Endothelial cell of umbilical vein (primary cell): ENCODE measurements around the gene SEMA4F. TPM values are rescaled to one million over a fixed set of nuclear protein-coding genes. Genes with fewer than 3 reads are reported as not detected.

ENCODE experiments used
- BruUV-seq: library from RNA; stranded (reverse); fragments of 400-500 nt; replicated peaks from 2 replicates; lab custom pipeline; 2021; lab: Mats Ljungman, UMichigan
- CTCF ChIA-PET: fragments of 300-600, 350-600 bp; sonication (Branson Sonifier 250); formaldehyde crosslinking; loops from one replicate; lab custom pipeline; 2021; ENCODE audit warnings: antibody characterized with exemption, inconsistent platforms; lab: Charles Lee
- POLR2A ChIA-PET: fragments of 300-600, 350-600 bp; sonication (Branson Sonifier 250); formaldehyde crosslinking; loops from one replicate; lab custom pipeline; 2021; ENCODE audit warnings: antibody characterized with exemption, inconsistent platforms; lab: Charles Lee
- DNase-seq: peaks from one replicate; pipeline ENCODE4 v3.0.0-alpha.2; 2011; ENCODE audit warnings: low read depth, low spot score
- FAIRE-seq: peaks from 2 replicates; lab custom pipeline; 2011; peaks lifted over from hg19 to GRCh38; lab: Jason Lieb, UNC
- H2AFZ ChIP-seq: 2 replicates; pipeline ENCODE4 v1.6.0; 2012; ENCODE audit warnings: low read depth, low read length, control low read depth, inconsistent platforms
- H3K27ac ChIP-seq: 2 replicates; pipeline ENCODE4 v1.5.1; 2011; ENCODE audit warnings: low read depth, mild to moderate bottlenecking, control low read depth, low read length, moderate library complexity; ENCODE audit not compliant: insufficient read depth
- H3K27me3 ChIP-seq, 2 experiments: 2 replicates each; pipeline versions ENCODE4 v1.6.0 to v1.6.1; 2011; ENCODE audit warnings: low read length in 2 of 2, mixed read lengths in 1 of 2; ENCODE audit not compliant: control insufficient read depth in 2 of 2, insufficient read depth in 2 of 2
- H3K36me3 ChIP-seq, 2 experiments: 2 replicates in 1 of 2; 3 replicates in 1 of 2; pipeline ENCODE4 v1.5.1; 2011; ENCODE audit warnings: low read length in 2 of 2, mild to moderate bottlenecking in 1 of 2, moderate library complexity in 1 of 2; ENCODE audit not compliant: control insufficient read depth in 2 of 2, insufficient read depth in 2 of 2; ENCODE audit errors: extremely low read depth in 1 of 2
- H3K4me1 ChIP-seq: 3 replicates; pipeline ENCODE4 v1.5.1; 2011; ENCODE audit warnings: mild to moderate bottlenecking, low read length; ENCODE audit not compliant: control insufficient read depth, insufficient read depth; ENCODE audit errors: extremely low read depth
- H3K4me2 ChIP-seq: 2 replicates; pipeline ENCODE4 v1.6.1; 2011; ENCODE audit warnings: low read length, control low read depth, mixed read lengths; ENCODE audit not compliant: insufficient read depth
- H3K4me3 ChIP-seq, 3 experiments: fragments of 200-600 bp in 1 of 3; sonication (generic), shearing (Covaris generic) in 1 of 3; replicated peaks in 1 of 3; 2 replicates each; pipeline ENCODE4 v1.5.1; 2011 to 2016; ENCODE audit warnings: control low read depth in 3 of 3, low read length in 3 of 3, mild to moderate bottlenecking in 2 of 3, inconsistent platforms in 1 of 3, low read depth in 1 of 3, moderate library complexity in 1 of 3; ENCODE audit not compliant: insufficient read depth in 1 of 3
- H3K79me2 ChIP-seq: 2 replicates; pipeline ENCODE4 v1.6.0; 2012; ENCODE audit warnings: low read length, inconsistent platforms; ENCODE audit not compliant: control insufficient read depth, insufficient read depth
- H3K9ac ChIP-seq: replicated peaks from 2 replicates; pipeline ENCODE3; 2011; ENCODE audit warnings: low read length, control low read depth; ENCODE audit not compliant: insufficient read depth; ENCODE audit errors: extremely low read depth
- H3K9me1 ChIP-seq: replicated peaks from 3 replicates; pipeline ENCODE4 v1.6.0; 2011; ENCODE audit warnings: mild to moderate bottlenecking, low read length; ENCODE audit not compliant: control insufficient read depth, insufficient read depth; ENCODE audit errors: extremely low read depth
- H3K9me3 ChIP-seq: replicated peaks from 2 replicates; pipeline ENCODE4 v1.5.1; 2012; ENCODE audit warnings: low read length, inconsistent platforms; ENCODE audit not compliant: control insufficient read depth, insufficient read depth
- H4K20me1 ChIP-seq: replicated peaks from 2 replicates; pipeline ENCODE3; 2011; ENCODE audit warnings: mild to moderate bottlenecking, low read length; ENCODE audit not compliant: control insufficient read depth, insufficient read depth; ENCODE audit errors: extremely low read depth
- EZH2 ChIP-seq: IDR thresholded peaks from 2 replicates; pipeline ENCODE4 v1.6.1; 2012; ENCODE audit warnings: borderline replicate concordance, low read depth, mild to moderate bottlenecking, moderate library complexity, low read length, inconsistent platforms; ENCODE audit not compliant: severe bottlenecking
- GATA2 ChIP-seq: IDR thresholded peaks from 2 replicates; pipeline ENCODE4 v1.7.0; 2011; ENCODE audit warnings: low read depth, mild to moderate bottlenecking, moderate library complexity, mixed read lengths, low read length; ENCODE audit not compliant: insufficient read length, insufficient read depth
- POLR2A ChIP-seq: IDR thresholded peaks from 2 replicates; pipeline ENCODE4 v1.6.1; 2012; ENCODE audit warnings: low read depth, mild to moderate bottlenecking, control low read depth, low read length
- dilution Hi-C: fragments of 300-500 bp; cut with MboI; formaldehyde crosslinking; loops from one replicate; pipeline ENCODE4 v1.15.0; 2019; ENCODE audit warnings: low sequenced_read_pairs; ENCODE audit not compliant: extremely low pct_ligation_motif_present
- intact Hi-C: fragments of 100-400 bp; cut with micrococcal nuclease; formaldehyde crosslinking; loops from one replicate; pipeline ENCODE4 v1.10.0; 2022
- polyA plus RNA-seq, 4 experiments: library from polyadenylated mRNA; depleted of rRNA in 3 of 4; stranded (reverse) in 3 of 4; unstranded in 1 of 4; fragments of >200 nt; gene quantifications; 2 replicates each; pipeline versions ENCODE4 v1.2.1 to v1.2.3, GENCODE V29; 2011 to 2012; ENCODE audit warnings: missing spikeins in 1 of 4
- total RNA-seq: library from RNA; stranded (reverse); gene quantifications from 2 replicates; pipeline ENCODE4 v1.2.3, GENCODE V29; 2021
- TF ChIP-seq, protein P1 (sequence below): IDR thresholded peaks from 2 replicates; pipeline ENCODE4 v1.6.1; 2011; ENCODE audit not compliant: insufficient read depth, insufficient read length

SEMA4F gene
- total and polyA plus RNA-seq, 2 donors (not counting 3 experiments of a cell fraction or from before 2014, with no cell fraction given): 5.3 to 6.0 TPM

DNA sequence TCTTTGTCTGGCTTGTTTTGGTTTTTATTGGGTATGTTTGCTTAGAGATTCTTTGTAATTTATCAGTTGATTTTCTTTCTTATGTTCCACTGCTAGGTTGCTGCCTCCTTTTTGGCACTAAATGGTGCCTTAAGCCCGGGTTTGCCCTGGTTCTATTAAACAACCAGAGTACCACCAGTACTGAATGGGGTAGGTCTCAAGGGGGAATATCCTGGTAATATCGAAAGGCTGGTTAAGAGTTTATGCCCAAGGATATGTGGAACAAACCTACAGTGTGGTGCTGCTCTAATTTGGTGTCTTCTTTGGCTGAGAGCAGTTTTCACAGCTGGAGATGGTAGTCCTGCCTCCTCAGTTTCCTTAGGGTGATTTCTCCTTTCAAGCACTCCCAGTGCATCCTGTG, 76.5 kb downstream of the SEMA4F start:
- Histone ChIP-seq H3K79me2 (no peaks in the 10 kb centered on the region), H2AFZ (no peak overlapping the region), H3K4me3 (no peak overlapping the region), H3K27me3 (peaks cover 3 to 5% of the 10 kb centered on the region in 2 experiments), H3K9ac (no peak overlapping the region), H3K4me1 (peaks cover 8% of the 10 kb centered on the region), H3K9me3 (no peaks in the 10 kb centered on the region), H3K4me2 (no peak overlapping the region), H3K9me1 (no peaks in the 10 kb centered on the region), H4K20me1 (no peaks in the 10 kb centered on the region), H3K36me3 (no peaks in the 10 kb centered on the region), H3K27ac (no peak overlapping the region)
- POLR2A ChIA-PET: no interaction called here
- dilution Hi-C loops (no loop called here), intact Hi-C loops (no loop called here)
- DNase-seq (no peak), FAIRE-seq (no peak)
- CTCF ChIA-PET: interaction anchor here (2.1 kb wide), 1 partner anchor 10 kb away, joined by 6 read pairs; no protein-coding TSS in a partner anchor
- no TSS peak for BruUV-seq
- no peak for TF ChIP-seq EZH2
- TF ChIP-seq POLR2A: no peak
- no peak for TF ChIP-seq GATA2
- TF ChIP-seq, protein P1, sequence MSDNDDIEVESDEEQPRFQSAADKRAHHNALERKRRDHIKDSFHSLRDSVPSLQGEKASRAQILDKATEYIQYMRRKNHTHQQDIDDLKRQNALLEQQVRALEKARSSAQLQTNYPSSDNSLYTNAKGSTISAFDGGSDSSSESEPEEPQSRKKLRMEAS: no peak

Other genes with a start within 250 kb of the SEMA4F start
- gene C2orf81, start 232.6 kb upstream of the SEMA4F start, total RNA-seq: 0.51 and 0.71 TPM in 2 replicates
- 0.16 and 0.17 TPM in 2 replicates for gene C2orf81, start 232.6 kb upstream of the SEMA4F start, polyA plus RNA-seq
- gene WDR54, start 232.5 kb upstream of the SEMA4F start, total RNA-seq: 21.7 and 24.9 TPM in 2 replicates
- 46.3 and 53.0 TPM in 2 replicates for gene WDR54, start 232.5 kb upstream of the SEMA4F start, polyA plus RNA-seq
- 19.8 and 20.0 TPM in 2 replicates for gene RTKN, start 212.3 kb upstream of the SEMA4F start, total RNA-seq
- 20.7 and 27.5 TPM in 2 replicates for gene RTKN, start 212.3 kb upstream of the SEMA4F start, polyA plus RNA-seq
- 24.2 and 28.1 TPM in 2 replicates for gene INO80B, start 199.2 kb upstream of the SEMA4F start, total RNA-seq
- gene INO80B, start 199.2 kb upstream of the SEMA4F start, polyA plus RNA-seq: 14.1 and 15.1 TPM in 2 replicates
- gene WBP1, start 195.8 kb upstream of the SEMA4F start, total RNA-seq: 44.5 and 50.5 TPM in 2 replicates
- gene WBP1, start 195.8 kb upstream of the SEMA4F start, polyA plus RNA-seq: 209 and 241 TPM in 2 replicates
- 78.3 and 79.9 TPM in 2 replicates for gene MOGS, start 188.9 kb upstream of the SEMA4F start, total RNA-seq
- 75.9 and 88.0 TPM in 2 replicates for gene MOGS, start 188.9 kb upstream of the SEMA4F start, polyA plus RNA-seq
- gene MRPL53, start 181.6 kb upstream of the SEMA4F start, total RNA-seq: 69.7 and 70.4 TPM in 2 replicates
- gene MRPL53, start 181.6 kb upstream of the SEMA4F start, polyA plus RNA-seq: 68.7 and 107 TPM in 2 replicates
- gene CCDC142, start 171.2 kb upstream of the SEMA4F start, total RNA-seq: 20.3 and 23.8 TPM in 2 replicates
- 12.8 and 13.5 TPM in 2 replicates for gene CCDC142, start 171.2 kb upstream of the SEMA4F start, polyA plus RNA-seq
- 20.1 and 21.8 TPM in 2 replicates for gene TTC31, start 171.2 kb upstream of the SEMA4F start, total RNA-seq
- gene TTC31, start 171.2 kb upstream of the SEMA4F start, polyA plus RNA-seq: 24.1 and 24.8 TPM in 2 replicates
- 3.8 and 4.3 TPM in 2 replicates for gene LBX2, start 154.6 kb upstream of the SEMA4F start, total RNA-seq
- 2.8 and 4.0 TPM in 2 replicates for gene LBX2, start 154.6 kb upstream of the SEMA4F start, polyA plus RNA-seq
- gene PCGF1, start 146.6 kb upstream of the SEMA4F start, total RNA-seq: 17.4 and 21.0 TPM in 2 replicates
- 17.4 and 19.2 TPM in 2 replicates for gene PCGF1, start 146.6 kb upstream of the SEMA4F start, polyA plus RNA-seq
- not detected in 2 replicates for gene TLX2, start 139.8 kb upstream of the SEMA4F start, total RNA-seq
- gene TLX2, start 139.8 kb upstream of the SEMA4F start, polyA plus RNA-seq: not detected in 2 replicates
- gene DQX1, start 128.0 kb upstream of the SEMA4F start, total RNA-seq: 0.44 and 0.69 TPM in 2 replicates
- 0.03 and 0.06 TPM in 2 replicates for gene DQX1, start 128.0 kb upstream of the SEMA4F start, polyA plus RNA-seq
- 103 and 109 TPM in 2 replicates for gene AUP1, start 124.5 kb upstream of the SEMA4F start, total RNA-seq
- gene AUP1, start 124.5 kb upstream of the SEMA4F start, polyA plus RNA-seq: 187 and 203 TPM in 2 replicates
- 32.6 and 34.3 TPM in 2 replicates for gene HTRA2, start 124.3 kb upstream of the SEMA4F start, total RNA-seq
- gene HTRA2, start 124.3 kb upstream of the SEMA4F start, polyA plus RNA-seq: 52.8 and 54.1 TPM in 2 replicates
- gene LOXL3, start 100.3 kb upstream of the SEMA4F start, total RNA-seq: 0.95 and 0.97 TPM in 2 replicates
- gene LOXL3, start 100.3 kb upstream of the SEMA4F start, polyA plus RNA-seq: 1.1 and 1.3 TPM in 2 replicates
- gene DOK1, start 99.5 kb upstream of the SEMA4F start, total RNA-seq: 12.7 and 14.3 TPM in 2 replicates
- 10.4 and 13.8 TPM in 2 replicates for gene DOK1, start 99.5 kb upstream of the SEMA4F start, polyA plus RNA-seq
- gene M1AP, start 5.9 kb upstream of the SEMA4F start, total RNA-seq: not detected in 2 replicates
- 0.04 TPM in 1 of 2 replicates, not detected in the other for gene M1AP, start 5.9 kb upstream of the SEMA4F start, polyA plus RNA-seq
- gene HK2, start 179.9 kb downstream of the SEMA4F start, total RNA-seq: 11.0 and 13.0 TPM in 2 replicates
- gene HK2, start 179.9 kb downstream of the SEMA4F start, polyA plus RNA-seq: 2.4 and 3.4 TPM in 2 replicates